SK-N-SH (cell line): ENCODE data around the gene TOM1L1. TPM values are rescaled to one million over a fixed set of nuclear protein-coding genes. Genes with fewer than 3 reads are reported as not detected.

Experiments used
- CTCF ChIA-PET: fragments of 300-600, 350-600 bp; formaldehyde crosslinking; extraction: SDS; loops from one replicate; lab custom pipeline; 2021; lab: Yijun Ruan, JAX
- POLR2A ChIA-PET: fragments of 350-600 bp; sonication (Branson Sonifier 250); formaldehyde crosslinking; extraction: SDS; loops from one replicate; lab custom pipeline; 2020; ENCODE audit warnings: antibody characterized with exemption, inconsistent platforms; lab: Yijun Ruan, JAX
- DNase-seq: peaks from one replicate; pipeline ENCODE4 v3.0.0; 2012
- H2AFZ ChIP-seq: fragments of 200-600 bp; sonication (generic); 2 replicates; pipeline ENCODE4 v1.8.1; 2016; ENCODE audit warnings: antibody characterized with exemption, mild to moderate bottlenecking, low read depth
- H3F3A ChIP-seq: fragments of 200-600 bp; sonication (generic); replicated peaks from 2 replicates; pipeline ENCODE3; 2016; ENCODE audit warnings: antibody characterized with exemption, mild to moderate bottlenecking; ENCODE audit not compliant: insufficient read depth
- H3K27ac ChIP-seq, 2 experiments: fragments of 200-500 bp in 1 of 2; fragments of 200-600 bp in 1 of 2; sonication (Bioruptor generic) in 1 of 2; sonication (generic), shearing (Covaris generic) in 1 of 2; 2 replicates each; pipeline versions ENCODE4 v1.5.1 to v1.6.1; 2014 to 2016; ENCODE audit warnings: low read depth in 2 of 2, inconsistent platforms in 1 of 2, low read length in 1 of 2, mild to moderate bottlenecking in 1 of 2, mixed read lengths in 1 of 2
- H3K27me3 ChIP-seq: fragments of 200-600 bp; sonication (generic), shearing (Covaris generic); 2 replicates; pipeline ENCODE4 v1.6.1; 2016; ENCODE audit warnings: mixed run types; ENCODE audit not compliant: insufficient read depth
- H3K36me3 ChIP-seq, 2 experiments: fragments of 200-500 bp in 1 of 2; fragments of 200-600 bp in 1 of 2; sonication (Bioruptor generic) in 1 of 2; sonication (generic) in 1 of 2; replicated peaks in 1 of 2; 2 replicates each; pipeline versions ENCODE3 to v1.5.1; 2014 to 2016; ENCODE audit warnings: low read length in 1 of 2, mild to moderate bottlenecking in 1 of 2; ENCODE audit not compliant: insufficient read depth in 2 of 2, control insufficient read depth in 1 of 2
- H3K4me1 ChIP-seq, 2 experiments: fragments of 200-500 bp in 1 of 2; fragments of 200-600 bp in 1 of 2; sonication (Bioruptor generic) in 1 of 2; sonication (generic), shearing (Covaris generic) in 1 of 2; 2 replicates each; pipeline versions ENCODE4 v1.5.1 to v1.6.1; 2014 to 2016; ENCODE audit warnings: low read depth in 1 of 2, low read length in 1 of 2, mixed run types in 1 of 2; ENCODE audit not compliant: insufficient read depth in 2 of 2, control insufficient read depth in 1 of 2
- H3K4me2 ChIP-seq: fragments of 200-600 bp; sonication (generic), shearing (Covaris generic); 2 replicates; pipeline ENCODE4 v1.6.1; 2017; ENCODE audit warnings: mixed run types
- H3K4me3 ChIP-seq, 2 experiments: fragments of 200-500 bp in 1 of 2; fragments of 200-600 bp in 1 of 2; sonication (Bioruptor generic) in 1 of 2; sonication (generic), shearing (Covaris generic) in 1 of 2; 2 replicates each; pipeline versions ENCODE4 v1.5.1 to v1.8.1; 2014 to 2016; ENCODE audit warnings: low read depth in 2 of 2, inconsistent platforms in 1 of 2, low read length in 1 of 2, mild to moderate bottlenecking in 1 of 2, mixed read lengths in 1 of 2, moderate library complexity in 1 of 2
- H3K79me2 ChIP-seq: fragments of 200-600 bp; sonication (generic); 2 replicates; pipeline ENCODE4 v1.8.1; 2017; ENCODE audit warnings: mild to moderate bottlenecking; ENCODE audit not compliant: insufficient read depth
- H3K9ac ChIP-seq: fragments of 200-600 bp; sonication (generic); 2 replicates; pipeline ENCODE4 v1.6.1; 2017; ENCODE audit warnings: mixed run types
- H3K9me2 ChIP-seq: fragments of 200-600 bp; sonication (generic); 2 replicates; pipeline ENCODE4 v1.6.1; 2017; ENCODE audit warnings: mixed run types
- H3K9me3 ChIP-seq: fragments of 200-600 bp; sonication (generic); 2 replicates; pipeline ENCODE4 v1.6.1; 2017; ENCODE audit warnings: mixed run types, mild to moderate bottlenecking, moderate library complexity
- H4K20me1 ChIP-seq: fragments of 200-600 bp; sonication (generic); 2 replicates; pipeline ENCODE4 v1.6.1; 2017; ENCODE audit warnings: mild to moderate bottlenecking, mixed run types; ENCODE audit not compliant: insufficient read depth
- CHD2 ChIP-seq: fragments of 150-350 bp; IDR thresholded peaks from 2 replicates; pipeline ENCODE4 v1.6.1; 2018; ENCODE audit warnings: low read length; ENCODE audit not compliant: partially characterized antibody
- CTCF ChIP-seq: fragments of 200-600 bp; sonication (generic); IDR thresholded peaks from 2 replicates; pipeline ENCODE4 v1.6.1; 2017; ENCODE audit warnings: antibody characterized with exemption, mild to moderate bottlenecking, moderate library complexity
- ELF1 ChIP-seq: IDR thresholded peaks from 2 replicates; pipeline ENCODE4 v1.4.0; 2012
- EZH2phosphoT487 ChIP-seq: fragments of 200-600 bp; sonication (generic); IDR thresholded peaks from 2 replicates; pipeline ENCODE4 v1.6.1; 2017; ENCODE audit warnings: low read depth, mixed run types, mild to moderate bottlenecking, antibody characterized with exemption, moderate library complexity, borderline replicate concordance
- FOSL2 ChIP-seq: IDR thresholded peaks from 2 replicates; pipeline ENCODE4 v1.4.0; 2012; ENCODE audit warnings: low read depth, mild to moderate bottlenecking, moderate library complexity, borderline replicate concordance
- FOXJ3 ChIP-seq: sonication (generic); formaldehyde crosslinking; IDR thresholded peaks from 2 replicates; pipeline ENCODE4 v1.5.1; 2020; ENCODE audit warnings: mild to moderate bottlenecking, missing genetic modification reagents
- GATA2 ChIP-seq: sonication (generic); formaldehyde crosslinking; IDR thresholded peaks from 2 replicates; pipeline ENCODE4 v1.5.0; 2020; ENCODE audit warnings: mild to moderate bottlenecking, missing genetic modification reagents
- MEF2A ChIP-seq: IDR thresholded peaks from 2 replicates; pipeline ENCODE4 v1.4.0; 2012; ENCODE audit warnings: low read depth, borderline replicate concordance
- NRF1 ChIP-seq: IDR thresholded peaks from 2 replicates; pipeline ENCODE4 v1.6.1; 2012; ENCODE audit warnings: low read depth, mild to moderate bottlenecking, low read length
- POLR2AphosphoS5 ChIP-seq: IDR thresholded peaks from 2 replicates; pipeline ENCODE4 v1.6.1; 2012; ENCODE audit warnings: low read depth, low read length
- REST ChIP-seq: IDR thresholded peaks from 2 replicates; pipeline ENCODE4 v1.6.1; 2012; ENCODE audit warnings: mild to moderate bottlenecking, low read depth, low read length, moderate library complexity
- RXRA ChIP-seq: IDR thresholded peaks from 2 replicates; pipeline ENCODE4 v1.4.0; 2012; ENCODE audit warnings: low read depth, mild to moderate bottlenecking, borderline replicate concordance
- SIN3A ChIP-seq: IDR thresholded peaks from 2 replicates; pipeline ENCODE4 v1.6.1; 2012; ENCODE audit warnings: low read depth, mild to moderate bottlenecking, low read length, moderate library complexity, borderline replicate concordance
- TAF1 ChIP-seq: IDR thresholded peaks from 2 replicates; pipeline ENCODE4 v1.6.1; 2012; ENCODE audit warnings: low read depth, mild to moderate bottlenecking, low read length, moderate library complexity, borderline replicate concordance
- TEAD4 ChIP-seq: IDR thresholded peaks from 2 replicates; pipeline ENCODE4 v1.4.0; 2012; ENCODE audit warnings: mild to moderate bottlenecking, borderline replicate concordance; ENCODE audit not compliant: insufficient read depth
- YY1 ChIP-seq: IDR thresholded peaks from 2 replicates; pipeline ENCODE4 v1.4.0; 2012; ENCODE audit warnings: low read depth, mild to moderate bottlenecking
- ZBTB33 ChIP-seq: IDR thresholded peaks from 2 replicates; pipeline ENCODE4 v1.4.0; 2012; ENCODE audit warnings: low read depth, borderline replicate concordance
- WGBS: methylation state at CpG from one replicate; pipeline ENCODE4 v1.1.6; 2017; ENCODE audit warnings: low lambda C conversion rate; 5-methylcytosine and 5-hydroxymethylcytosine counted together
- polyA plus RNA-seq, 3 experiments: library from polyadenylated mRNA; depleted of rRNA; stranded (reverse); fragments of >200 nt; gene quantifications; 2 replicates each; pipeline ENCODE4 v1.2.3, GENCODE V29; 2012
- TF ChIP-seq, protein P1 (sequence below): IDR thresholded peaks from 2 replicates; pipeline ENCODE4 v1.4.0; 2012; ENCODE audit warnings: low read depth

TOM1L1 gene
- polyA plus RNA-seq, 1 of the 3 experiments (the other 2 are of a cell fraction), result 46.5 TPM

- 92% methylated on average over 3 of the region's 3 CpGs for WGBS
- no peaks in the 10 kb centered on the region for H3K27me3 ChIP-seq
- H3K4me3 ChIP-seq, result no peak overlapping the region
- H3K9ac ChIP-seq, result no peak overlapping the region
- CTCF ChIA-PET, result interaction anchor here (0.8 to 2.5 kb wide), 10 partner anchors 11 to 552 kb away, joined by 3 to 18 read pairs (median 4); no protein-coding TSS in a partner anchor
- no peak overlapping the region; a peak in 1 of 4 replicates for H3K27ac ChIP-seq
- H3K4me2 ChIP-seq, result no peak overlapping the region
- H3K9me3 ChIP-seq, result no peaks in the 10 kb centered on the region
- H3K4me1 ChIP-seq, result peaks cover 0 to 14% of the 10 kb centered on the region in 2 experiments; a peak in 2 of 4 replicates
- peaks cover 0 to 4% of the 10 kb centered on the region in 2 experiments for H3K36me3 ChIP-seq
- POLR2A ChIA-PET, result no interaction called here
- H4K20me1 ChIP-seq, result no peaks in the 10 kb centered on the region
- H3F3A ChIP-seq, result peaks cover 6% of the 10 kb centered on the region
- no peaks in the 10 kb centered on the region for H3K9me2 ChIP-seq
- no peak overlapping the region for H2AFZ ChIP-seq
- DNase-seq, result no peak
- TF ChIP-seq ELF1 (no peak), CHD2 (no peak)
- peaks cover 34% of the 10 kb centered on the region for H3K79me2 ChIP-seq
These were observed 74.1 kb downstream of the TOM1L1 start for GRCh38 chr17:54974759-54975158.

DNA sequence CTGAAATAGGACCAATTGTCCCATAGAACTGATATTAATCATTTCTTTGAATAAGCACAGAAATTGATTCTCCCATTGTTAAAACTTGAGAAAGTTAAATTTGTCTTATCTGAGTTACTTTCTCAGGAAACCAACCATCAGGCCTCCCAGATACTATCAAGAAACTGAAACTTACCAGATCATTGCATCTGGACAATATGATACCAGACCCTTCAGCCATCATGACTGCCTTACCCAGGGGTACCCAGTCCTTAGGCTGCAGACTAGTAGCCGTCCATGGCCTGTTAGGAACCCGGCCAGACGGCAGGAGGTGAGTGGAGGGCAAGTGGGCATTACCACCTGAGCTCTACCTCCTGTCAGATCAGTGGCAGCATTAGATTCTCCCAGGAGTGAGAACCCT lies 75.7 kb downstream of the TOM1L1 start:
- ChIA-PET POLR2A (no interaction called here), CTCF (interaction anchor here (1.3 kb wide), 2 partner anchors 10 to 17 kb away, joined by 3 to 4 read pairs; no protein-coding TSS in a partner anchor)
- H3K9me3 ChIP-seq, result peaks cover 6% of the 10 kb centered on the region; the same call in 1 of the 2 replicates
- H2AFZ ChIP-seq, result no peak overlapping the region
- H3K27me3 ChIP-seq, result no peaks in the 10 kb centered on the region
- peaks cover 0 to 8% of the 10 kb centered on the region in 2 experiments; a peak in 2 of 4 replicates for H3K4me1 ChIP-seq
- H3K9ac ChIP-seq, result no peak overlapping the region
- H3K36me3 ChIP-seq, result peaks cover 2 to 16% of the 10 kb centered on the region in 2 experiments
- no peaks in the 10 kb centered on the region for H3K9me2 ChIP-seq
- peaks cover 20% of the 10 kb centered on the region; the same call in 1 of the 2 replicates for H3K79me2 ChIP-seq
- no peak overlapping the region for H3K4me2 ChIP-seq
- H3K27ac ChIP-seq, result no peak overlapping the region
- WGBS, result 89% methylated on average over 3 of the region's 3 CpGs
- H3F3A ChIP-seq, result peaks cover 6% of the 10 kb centered on the region
- no peak overlapping the region for H3K4me3 ChIP-seq
- no peaks in the 10 kb centered on the region for H4K20me1 ChIP-seq
- no peak for DNase-seq
- TF ChIP-seq, protein P1, sequence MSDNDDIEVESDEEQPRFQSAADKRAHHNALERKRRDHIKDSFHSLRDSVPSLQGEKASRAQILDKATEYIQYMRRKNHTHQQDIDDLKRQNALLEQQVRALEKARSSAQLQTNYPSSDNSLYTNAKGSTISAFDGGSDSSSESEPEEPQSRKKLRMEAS, result no peak
- no peak for TF ChIP-seq ELF1
- no peak for TF ChIP-seq SIN3A
- no peak for TF ChIP-seq TAF1
- no peak for TF ChIP-seq YY1
- TF ChIP-seq CHD2, result no peak
- TF ChIP-seq NRF1, result no peak
- TF ChIP-seq RXRA, result no peak
- no peak for TF ChIP-seq ZBTB33
- TF ChIP-seq REST, result no peak
- no peak for TF ChIP-seq CTCF
- TF ChIP-seq TEAD4, result no peak
- TF ChIP-seq EZH2phosphoT487, result no peak
- TF ChIP-seq POLR2AphosphoS5, result no peak
- TF ChIP-seq FOSL2, result no peak
- TF ChIP-seq MEF2A, result no peak
- TF ChIP-seq GATA2 (CRISPR knock-in tag), result no peak
- TF ChIP-seq FOXJ3, result no peak
